HUES6 (cell line): Measurements from ENCODE around the gene ZNF367.
"Not testable (repeated sequence)": the region's sequence is repeated elsewhere in the genome, so short reads cannot be mapped to it uniquely, and the experiment has no call there.

Experiments used
- H3K27ac ChIP-seq: 2 replicates; pipeline ENCODE4 v1.7.0; 2013; ENCODE audit warnings: low read depth, mild to moderate bottlenecking, low read length, inconsistent platforms
- H3K27me3 ChIP-seq: 2 replicates; pipeline ENCODE4 v1.6.1; 2013; ENCODE audit warnings: low read length; ENCODE audit not compliant: control insufficient read depth, insufficient read depth
- H3K36me3 ChIP-seq: 2 replicates; pipeline ENCODE4 v1.6.1; 2013; ENCODE audit warnings: low read length; ENCODE audit not compliant: control insufficient read depth, insufficient read depth
- H3K4me1 ChIP-seq: 2 replicates; pipeline ENCODE4 v1.6.1; 2013; ENCODE audit warnings: low read length; ENCODE audit not compliant: control insufficient read depth, insufficient read depth
- H3K4me3 ChIP-seq: 2 replicates; pipeline ENCODE4 v1.5.1; 2013; ENCODE audit warnings: low read depth, low read length
- H3K9ac ChIP-seq: one replicate; pipeline ENCODE4 v1.6.1; 2013; ENCODE audit warnings: mild to moderate bottlenecking, low read length
- H3K9me3 ChIP-seq: 2 replicates; pipeline ENCODE4 v1.6.1; 2013; ENCODE audit warnings: low read depth, low read length; ENCODE audit not compliant: control insufficient read depth, insufficient read depth

Gene ZNF367

GRCh38 chr9:96379461-96379860, 38.7 kb downstream of the ZNF367 start:
- peaks cover 17% of the 10 kb centered on the region for H3K4me1 ChIP-seq
- no peaks in the 10 kb centered on the region for H3K9me3 ChIP-seq
- H3K27me3 ChIP-seq: no peaks in the 10 kb centered on the region
- no peak overlapping the region for H3K9ac ChIP-seq
- H3K27ac ChIP-seq: no peak overlapping the region
- H3K4me3 ChIP-seq: no peak overlapping the region
- H3K36me3 ChIP-seq: 0 out of 2 replicates have a peak, but pooled peaks cover 2% of the 10 kb centered on the region

GRCh38 chr9:96378187-96378586, 40.0 kb downstream of the ZNF367 start:
- H3K9ac ChIP-seq: no peak overlapping the region
- no peaks in the 10 kb centered on the region for H3K9me3 ChIP-seq
- no peaks in the 10 kb centered on the region for H3K27me3 ChIP-seq
- H3K27ac ChIP-seq: no peak overlapping the region
- H3K4me3 ChIP-seq: no peak overlapping the region
- H3K4me1 ChIP-seq: peaks cover 17% of the 10 kb centered on the region
- H3K36me3 ChIP-seq: no peaks in the 10 kb centered on the region

GRCh38 chr9:96376891-96377874, 41.0 kb downstream of the ZNF367 start:
- no peaks in the 10 kb centered on the region for H3K9me3 ChIP-seq
- H3K4me3 ChIP-seq: no peak overlapping the region
- no peaks in the 10 kb centered on the region for H3K36me3 ChIP-seq
- no peak overlapping the region for H3K27ac ChIP-seq
- peaks cover 11% of the 10 kb centered on the region; the same call in 1 of the 2 replicates for H3K4me1 ChIP-seq
- H3K9ac ChIP-seq: no peak overlapping the region
- no peaks in the 10 kb centered on the region for H3K27me3 ChIP-seq

GRCh38 chr9:96375507-96375906, 42.7 kb downstream of the ZNF367 start:
- not testable (repeated sequence) for H3K4me3 ChIP-seq, H3K9me3 ChIP-seq, H3K36me3 ChIP-seq, H3K27me3 ChIP-seq, H3K9ac ChIP-seq, H3K27ac ChIP-seq
- peaks cover 11% of the 10 kb centered on the region; the same call in 1 of the 2 replicates for H3K4me1 ChIP-seq

GRCh38 chr9:96367943-96368342, 50.2 kb downstream of the ZNF367 start:
- Histone ChIP-seq H3K4me1 (no peaks in the 10 kb centered on the region), H3K4me3 (no peak overlapping the region), H3K9ac (no peak overlapping the region), H3K27ac (no peak overlapping the region), H3K27me3 (no peaks in the 10 kb centered on the region), H3K36me3 (peaks cover 8% of the 10 kb centered on the region; the same call in 1 of the 2 replicates), H3K9me3 (no peaks in the 10 kb centered on the region)

DNA sequence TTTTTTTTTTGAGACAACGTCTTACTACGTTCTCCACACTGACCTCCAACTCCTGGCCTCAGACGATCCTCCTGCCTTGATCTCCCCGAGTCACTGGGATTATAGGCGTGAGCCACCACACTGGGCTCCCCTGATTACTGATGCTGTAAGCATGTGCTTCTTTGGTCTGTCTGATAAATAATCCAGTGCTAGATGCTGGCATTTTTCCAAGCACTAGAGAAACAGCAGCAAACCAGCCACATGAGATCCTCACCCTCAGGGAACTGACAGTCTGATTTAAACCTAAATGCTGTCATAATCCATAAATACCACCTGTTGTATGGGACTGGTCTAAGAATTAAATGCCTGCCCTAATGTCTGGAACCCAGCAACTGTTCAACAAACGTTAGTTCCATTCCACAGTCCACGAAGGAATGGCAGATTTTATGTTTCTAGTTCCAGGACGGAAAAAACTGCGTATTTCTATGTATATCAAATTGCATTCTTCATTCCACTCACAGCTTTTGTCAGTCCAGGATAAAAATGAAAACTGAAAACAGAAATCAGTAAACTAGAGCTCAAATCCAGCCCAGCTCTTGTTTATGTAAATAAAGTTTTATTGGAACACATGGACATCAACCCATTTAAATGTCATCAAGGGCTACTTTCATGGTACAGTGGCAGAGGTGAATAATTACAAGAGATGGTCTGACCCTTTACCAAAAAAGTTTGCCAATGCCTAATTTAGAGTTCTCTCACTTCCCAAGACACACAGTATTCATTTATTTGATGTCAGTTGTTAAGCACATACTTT, 54.8 kb downstream of the ZNF367 start:
- no peak overlapping the region for H3K9ac ChIP-seq
- no peaks in the 10 kb centered on the region for H3K9me3 ChIP-seq
- no peak overlapping the region for H3K4me3 ChIP-seq
- H3K27me3 ChIP-seq: no peaks in the 10 kb centered on the region
- no peak overlapping the region for H3K27ac ChIP-seq
- peaks cover 12% of the 10 kb centered on the region for H3K36me3 ChIP-seq
- no peaks in the 10 kb centered on the region for H3K4me1 ChIP-seq

DNA sequence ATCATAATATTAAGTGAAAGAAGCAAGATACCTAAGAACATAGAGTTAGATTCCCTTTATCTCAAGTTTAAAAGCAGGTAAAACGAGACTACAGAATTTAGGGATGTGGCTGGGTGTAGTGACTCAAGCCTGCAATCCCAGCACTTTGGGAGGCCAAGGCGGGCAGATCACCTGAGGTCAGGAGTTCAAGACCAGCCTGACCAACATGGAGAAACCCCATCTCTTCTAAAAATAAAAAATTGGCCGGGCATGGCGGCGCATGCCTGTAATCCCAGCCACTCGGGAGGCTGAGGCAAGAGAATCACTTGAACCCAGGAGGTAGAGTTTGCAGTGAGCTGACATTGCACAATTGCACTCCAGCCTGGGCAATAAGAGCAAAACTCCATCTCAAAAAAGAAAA, 56.1 kb downstream of the ZNF367 start:
- H3K36me3 ChIP-seq: peaks cover 12% of the 10 kb centered on the region
- not testable (repeated sequence) for H3K4me3 ChIP-seq

DNA sequence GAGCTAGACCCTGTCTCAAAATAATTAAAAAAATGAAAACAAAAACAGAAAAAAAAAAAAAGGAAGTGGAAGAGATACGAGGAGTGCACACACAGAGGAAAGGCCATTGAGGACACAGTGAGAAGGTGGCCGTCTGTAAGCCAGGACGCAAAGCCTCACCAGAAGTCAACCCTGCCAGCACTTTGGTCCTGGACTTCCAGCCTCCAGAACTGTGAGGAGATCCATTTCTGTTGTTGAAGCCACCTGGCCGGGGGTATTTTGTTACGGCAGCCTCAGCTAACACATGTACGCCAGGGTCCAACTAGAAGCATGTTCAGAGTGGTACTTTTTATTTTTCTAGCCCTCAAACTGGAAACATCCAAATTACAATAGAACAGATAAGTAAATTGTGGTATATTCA, 56.5 kb downstream of the ZNF367 start:
- Histone ChIP-seq H3K27me3 (no peaks in the 10 kb centered on the region), H3K27ac (no peak overlapping the region), H3K9me3 (no peaks in the 10 kb centered on the region), H3K36me3 (peaks cover 12% of the 10 kb centered on the region), H3K4me3 (no peak overlapping the region), H3K9ac (no peak overlapping the region), H3K4me1 (no peaks in the 10 kb centered on the region)

More for the DNA sequence above, 56.1 kb downstream of the ZNF367 start:
- H3K9ac ChIP-seq, H3K27ac ChIP-seq, H3K4me1 ChIP-seq, H3K9me3 ChIP-seq, H3K27me3 ChIP-seq: not testable (repeated sequence)

DNA sequence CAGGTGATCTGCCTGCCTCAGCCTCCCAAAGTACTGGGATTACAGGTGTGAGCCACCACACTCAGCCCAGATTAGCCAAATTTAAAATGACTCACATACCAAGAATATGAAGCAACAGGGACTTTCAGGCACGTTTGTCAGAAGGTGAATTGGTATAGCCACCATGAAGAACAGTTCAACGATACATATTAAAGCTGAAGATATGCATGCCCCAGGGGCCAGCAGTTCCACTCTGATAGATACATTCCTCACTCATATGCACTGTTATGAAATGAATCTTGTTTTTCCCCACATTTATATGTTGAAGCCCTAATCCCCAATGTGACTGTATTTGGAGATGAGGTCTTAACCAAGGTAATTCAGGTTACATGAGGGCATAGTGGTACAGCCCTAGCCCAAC, 57.2 kb downstream of the ZNF367 start:
- Histone ChIP-seq H3K36me3 (peaks cover 12% of the 10 kb centered on the region), H3K27me3 (no peaks in the 10 kb centered on the region), H3K9me3 (no peaks in the 10 kb centered on the region), H3K4me1 (no peaks in the 10 kb centered on the region), H3K4me3 (no peak overlapping the region), H3K9ac (no peak overlapping the region), H3K27ac (no peak overlapping the region)

DNA sequence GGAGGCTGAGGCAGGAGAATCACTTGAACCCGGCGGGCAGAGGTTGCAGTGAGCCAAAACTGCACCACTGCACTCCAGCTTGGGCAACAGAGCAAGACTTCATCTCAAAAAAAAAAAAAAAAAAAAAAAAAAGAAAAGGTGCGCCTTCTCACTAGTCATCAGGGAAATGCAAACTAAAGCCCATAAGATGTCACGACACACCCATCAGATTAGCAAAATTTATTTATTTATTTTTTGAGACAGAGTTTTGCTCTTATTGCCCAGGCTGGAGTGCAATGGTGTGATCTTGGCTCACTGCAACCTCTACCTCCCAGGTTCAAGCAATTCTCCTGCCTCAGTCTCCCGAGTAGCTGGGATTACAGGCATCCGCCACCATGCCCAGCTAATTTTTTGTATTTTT, 57.6 kb downstream of the ZNF367 start:
- H3K27me3 ChIP-seq, H3K4me1 ChIP-seq, H3K9ac ChIP-seq, H3K4me3 ChIP-seq, H3K9me3 ChIP-seq, H3K27ac ChIP-seq: not testable (repeated sequence)
- peaks cover 12% of the 10 kb centered on the region for H3K36me3 ChIP-seq

DNA sequence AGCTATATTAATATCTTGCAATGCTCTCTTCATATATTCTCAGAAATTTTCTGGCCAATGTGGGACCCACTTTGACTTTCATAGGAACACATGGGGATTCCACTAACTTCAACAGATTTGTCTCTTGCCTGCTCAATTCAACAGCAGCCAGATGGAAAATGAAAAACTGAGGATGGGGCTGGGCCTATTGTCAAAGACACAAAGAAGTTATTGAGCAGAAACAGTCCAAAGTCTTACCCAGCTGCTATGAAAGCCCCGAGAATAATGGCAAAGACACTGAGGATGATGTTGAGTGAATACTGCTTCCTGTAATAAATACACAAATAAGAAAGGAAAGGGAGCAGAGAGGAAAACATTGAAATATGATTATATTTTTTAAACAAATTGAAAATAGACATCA, 67.3 kb downstream of the ZNF367 start:
- H3K9ac ChIP-seq: no peak overlapping the region
- H3K4me1 ChIP-seq: peaks cover 6% of the 10 kb centered on the region; the same call in 1 of the 2 replicates
- peaks cover 6% of the 10 kb centered on the region; the same call in 1 of the 2 replicates for H3K36me3 ChIP-seq
- no peak overlapping the region for H3K27ac ChIP-seq
- no peak overlapping the region for H3K4me3 ChIP-seq
- H3K27me3 ChIP-seq: no peaks in the 10 kb centered on the region
- H3K9me3 ChIP-seq: peaks cover 6% of the 10 kb centered on the region
